Caco-2 (cell line): ENCODE measurements around the gene SRGAP1. TPM values are rescaled to one million over a fixed set of nuclear protein-coding genes. Genes with fewer than 3 reads are reported as not detected.

ENCODE experiments used
- BruUV-seq: library from RNA; stranded (reverse); fragments of 400-500 nt; replicated peaks from 2 replicates; lab custom pipeline; 2021; lab: Mats Ljungman, UMichigan
- CTCF ChIA-PET: fragments of 300-600 bp; sonication (Branson Sonifier 250); formaldehyde crosslinking; loops from one replicate; lab custom pipeline; 2022; ENCODE audit warnings: antibody characterized with exemption; lab: Charles Lee
- POLR2A ChIA-PET: fragments of 300-600 bp; sonication (Branson Sonifier 250); formaldehyde crosslinking; loops from one replicate; lab custom pipeline; 2022; ENCODE audit warnings: antibody characterized with exemption; lab: Charles Lee
- DNase-seq, 2 experiments: peaks; one replicate each; pipeline versions ENCODE4 v3.0.0 to v3.0.0-alpha.2; 2020 to 2022
- H3K27me3 ChIP-seq: replicated peaks from 2 replicates; pipeline ENCODE4 v1.6.0; 2011; ENCODE audit warnings: low read length; ENCODE audit not compliant: control insufficient read depth, insufficient read depth
- H3K36me3 ChIP-seq: 2 replicates; pipeline ENCODE4 v1.5.1; 2011; ENCODE audit warnings: low read length; ENCODE audit not compliant: control insufficient read depth, insufficient read depth
- H3K4me1 ChIP-seq: fragments of 250-450 bp; sonication (Bioruptor Pico); 2 replicates; pipeline ENCODE4 v1.5.1; 2020; ENCODE audit warnings: mild to moderate bottlenecking
- H3K4me3 ChIP-seq: 2 replicates; pipeline ENCODE4 v1.5.1; 2011; ENCODE audit warnings: low read depth, mild to moderate bottlenecking, control low read depth, low read length
- H3K9me3 ChIP-seq: fragments of 250-450 bp; sonication (Bioruptor Pico); 2 replicates; pipeline ENCODE4 v1.5.1; 2020; ENCODE audit warnings: mild to moderate bottlenecking, moderate library complexity
- H3K27ac Mint-ChIP-seq: one replicate; pipeline ENCODE4 v1.8.0; 2022; ENCODE audit warnings: mixed read lengths; ENCODE audit not compliant: unreplicated experiment
- H3K27me3 Mint-ChIP-seq: one replicate; pipeline ENCODE4 v1.8.0; 2022; ENCODE audit warnings: mixed read lengths; ENCODE audit not compliant: insufficient read depth, unreplicated experiment
- H3K36me3 Mint-ChIP-seq: one replicate; pipeline ENCODE4 v1.8.0; 2022; ENCODE audit warnings: mild to moderate bottlenecking, mixed read lengths; ENCODE audit not compliant: insufficient read depth, unreplicated experiment
- H3K4me1 Mint-ChIP-seq: one replicate; pipeline ENCODE4 v1.8.0; 2022; ENCODE audit warnings: low read depth, mixed read lengths; ENCODE audit not compliant: unreplicated experiment
- H3K4me3 Mint-ChIP-seq: one replicate; pipeline ENCODE4 v1.8.0; 2022; ENCODE audit warnings: mild to moderate bottlenecking, moderate library complexity, mixed read lengths; ENCODE audit not compliant: unreplicated experiment
- H3K9me3 Mint-ChIP-seq: one replicate; pipeline ENCODE4 v1.8.0; 2022; ENCODE audit warnings: mixed read lengths; ENCODE audit not compliant: unreplicated experiment
- CTCF ChIP-seq, 2 experiments: fragments of 200-600 bp in 1 of 2; IDR thresholded peaks; 1 replicate in 1 of 2; 2 replicates in 1 of 2; pipeline versions ENCODE4 v1.5.1 to v1.8.0; 2011 to 2022; ENCODE audit warnings: antibody characterized with exemption in 1 of 2, control low read depth in 1 of 2, inconsistent platforms in 1 of 2, low read depth in 1 of 2, low read length in 1 of 2, mild to moderate bottlenecking in 1 of 2, moderate library complexity in 1 of 2; ENCODE audit not compliant: insufficient read depth in 1 of 2, severe bottlenecking in 1 of 2, unreplicated experiment in 1 of 2
- intact Hi-C: fragments of 100-400 bp; cut with micrococcal nuclease; formaldehyde crosslinking; loops from one replicate; pipeline ENCODE4 v1.10.0; 2022; ENCODE audit not compliant: unreplicated experiment
- total RNA-seq: library from RNA; stranded (reverse); gene quantifications from 2 replicates; pipeline ENCODE4 v1.2.3, GENCODE V29; 2022

The SRGAP1 gene
- total RNA-seq, 1 experiment from 2014 or later: 22.1 TPM

- peaks cover 12% of the 10 kb centered on the region for H3K9me3 Mint-ChIP-seq
- no peaks in the 10 kb centered on the region for H3K27me3 Mint-ChIP-seq
- H3K27ac Mint-ChIP-seq: peak overlapping the region; percentile 77
- peaks cover 14% of the 10 kb centered on the region for H3K36me3 Mint-ChIP-seq
- intact Hi-C loops: loop anchor here (1.0 to 5.0 kb wide), 5 partner anchors 29 to 404 kb away; no protein-coding TSS in a partner anchor
- BruUV-seq: TSS peak; percentile 55
- TF ChIP-seq CTCF (IDR thresholded peaks at IDR 0.05; ENCODE audit: insufficient read depth in 1 of 2, low read depth in 1 of 2, low read length in 1 of 2, severe bottlenecking in 1 of 2, unreplicated experiment in 1 of 2): no peak
- CTCF ChIA-PET: interaction anchor here (0.8 kb wide), 1 partner anchor 75 kb away, joined by 3 read pairs; no protein-coding TSS in a partner anchor
- H3K4me1 Mint-ChIP-seq: peaks cover 47% of the 10 kb centered on the region
- Histone ChIP-seq H3K9me3 (no peaks in the 10 kb centered on the region), H3K4me1 (peaks cover 74% of the 10 kb centered on the region), H3K27me3 (no peaks in the 10 kb centered on the region), H3K36me3 (no peaks in the 10 kb centered on the region; the same call in 1 of the 2 replicates), H3K4me3 (no peak overlapping the region)
- POLR2A ChIA-PET: interaction anchor here (0.7 kb wide), 1 partner anchor 73 kb away, joined by 4 read pairs; no protein-coding TSS in a partner anchor
- peak overlapping the region; percentile 8 for H3K4me3 Mint-ChIP-seq
- DNase-seq: peak; percentile 52 to 69
Measured at GRCh38 chr12:63917864-63918799, 73.6 kb downstream of the SRGAP1 start.

GRCh38 chr12:63918800-63919300, 74.3 kb downstream of the SRGAP1 start:
- TF ChIP-seq CTCF (IDR thresholded peaks at IDR 0.05; ENCODE audit: insufficient read depth in 1 of 2, low read depth in 1 of 2, low read length in 1 of 2, severe bottlenecking in 1 of 2, unreplicated experiment in 1 of 2): no peak
- H3K36me3 ChIP-seq: no peaks in the 10 kb centered on the region; the same call in 1 of the 2 replicates
- H3K4me3 Mint-ChIP-seq: peak overlapping the region; percentile 8
- no peaks in the 10 kb centered on the region for H3K9me3 ChIP-seq
- no peak overlapping the region for H3K4me3 ChIP-seq
- peaks cover 12% of the 10 kb centered on the region for H3K9me3 Mint-ChIP-seq
- ChIA-PET CTCF (no interaction called here), POLR2A (no interaction called here)
- no peaks in the 10 kb centered on the region for H3K27me3 Mint-ChIP-seq
- no peaks in the 10 kb centered on the region for H3K27me3 ChIP-seq
- H3K27ac Mint-ChIP-seq: peak overlapping the region; percentile 77
- peaks cover 47% of the 10 kb centered on the region for H3K4me1 Mint-ChIP-seq
- peaks cover 70% of the 10 kb centered on the region for H3K4me1 ChIP-seq
- DNase-seq: no peak
- no TSS peak for BruUV-seq
- intact Hi-C loops: loop anchor here (1.0 to 5.0 kb wide), 5 partner anchors 30 to 403 kb away; no protein-coding TSS in a partner anchor
- H3K36me3 Mint-ChIP-seq: peaks cover 14% of the 10 kb centered on the region

GRCh38 chr12:63919756-63920155, 75.3 kb downstream of the SRGAP1 start:
- Histone ChIP-seq H3K4me3 (no peak overlapping the region), H3K4me1 (peaks cover 64% of the 10 kb centered on the region), H3K36me3 (no peaks in the 10 kb centered on the region; the same call in 1 of the 2 replicates), H3K27me3 (no peaks in the 10 kb centered on the region), H3K9me3 (no peaks in the 10 kb centered on the region)
- intact Hi-C loops: loop anchor here (5.0 kb wide), 1 partner anchor 403 kb away; no protein-coding TSS in a partner anchor
- Mint-ChIP-seq H3K4me1 (peaks cover 47% of the 10 kb centered on the region), H3K36me3 (peaks cover 14% of the 10 kb centered on the region), H3K4me3 (no peak overlapping the region), H3K9me3 (peaks cover 12% of the 10 kb centered on the region), H3K27me3 (no peaks in the 10 kb centered on the region), H3K27ac (peak overlapping the region; percentile 14)
- ChIA-PET POLR2A (no interaction called here), CTCF (interaction anchor here (0.6 kb wide), 1 partner anchor 118 kb away, joined by 3 read pairs; no protein-coding TSS in a partner anchor)
- BruUV-seq: no TSS peak
- DNase-seq: no peak
- TF ChIP-seq CTCF (IDR thresholded peaks at IDR 0.05; ENCODE audit: insufficient read depth in 1 of 2, low read depth in 1 of 2, low read length in 1 of 2, severe bottlenecking in 1 of 2, unreplicated experiment in 1 of 2): no peak
